GM18498 (cell line): Measurements from ENCODE around the gene AP5Z1.
"Not testable (repeated sequence)": the region's sequence is repeated elsewhere in the genome, so short reads cannot be mapped to it uniquely, and the experiment has no call there.

Source experiments
- ATAC-seq: cut with Tn5 transposase; IDR thresholded peaks from one replicate; pipeline ENCODE4 v1.9.1; 2021; ENCODE audit warnings: mild to moderate bottlenecking, moderate library complexity; ENCODE audit not compliant: unreplicated experiment

Gene AP5Z1

DNA sequence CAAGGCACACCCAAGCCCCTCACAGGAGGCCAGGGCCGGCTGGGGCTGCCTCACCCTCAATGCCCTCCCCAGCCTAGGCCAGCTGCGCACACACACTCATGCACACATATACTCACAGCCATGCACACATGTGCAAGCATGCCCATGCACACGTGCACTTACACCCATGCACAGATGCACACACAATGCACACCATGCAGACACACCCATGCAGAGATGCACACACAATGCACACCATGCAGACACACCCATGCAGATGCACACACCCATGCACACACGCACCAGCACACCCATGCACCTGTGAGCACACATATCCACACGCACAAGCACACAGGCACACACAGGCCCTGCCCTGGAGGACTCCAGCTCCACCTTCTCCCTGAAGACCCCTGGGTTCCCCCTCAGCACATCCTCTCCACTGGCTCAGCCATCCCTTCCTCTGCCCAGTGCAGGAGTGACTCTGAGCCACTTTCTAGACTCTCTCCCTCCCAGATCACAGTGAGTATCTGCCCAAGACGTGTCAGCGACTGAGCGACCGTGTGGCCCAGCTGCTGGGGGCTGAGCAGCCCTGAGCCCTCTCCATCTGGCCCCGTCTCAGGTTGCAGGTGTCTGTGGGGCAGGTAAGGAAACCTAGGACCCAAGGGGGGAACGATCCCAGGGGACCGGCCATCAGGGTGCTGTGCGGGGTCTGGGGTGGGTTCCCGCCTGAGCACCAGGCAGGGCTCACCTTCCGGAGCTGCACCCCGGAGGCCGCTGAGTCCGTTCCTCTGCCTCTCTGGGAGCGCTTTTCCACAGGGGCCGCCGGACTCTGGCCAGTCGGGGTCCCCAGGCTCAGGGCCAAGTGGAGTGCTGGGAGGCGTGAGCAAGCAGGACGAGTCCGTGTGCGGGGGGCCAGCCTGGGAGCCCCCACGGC, 25.8 kb downstream of the AP5Z1 start:
- no peak for ATAC-seq

DNA sequence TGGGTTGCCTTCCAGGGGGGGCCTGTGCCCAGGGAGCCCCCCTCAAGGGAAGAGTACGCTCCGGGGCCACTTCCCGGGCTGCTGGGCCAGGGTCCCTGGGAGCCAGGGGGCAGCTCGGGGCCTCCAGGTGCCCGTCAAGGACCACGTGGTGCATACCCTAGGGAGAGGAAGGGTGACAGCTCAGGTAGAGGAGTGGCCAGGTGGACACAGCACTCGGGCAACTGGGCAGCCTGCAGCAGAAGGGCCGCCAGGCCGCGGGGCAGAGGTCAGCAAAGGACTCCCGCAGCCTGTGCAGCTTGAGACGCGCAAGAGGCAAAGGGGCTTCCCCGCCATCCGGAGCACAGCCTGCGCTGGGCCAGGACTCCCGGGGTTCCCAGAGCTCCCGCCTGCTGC, 26.4 kb downstream of the AP5Z1 start:
- ATAC-seq = no peak

DNA sequence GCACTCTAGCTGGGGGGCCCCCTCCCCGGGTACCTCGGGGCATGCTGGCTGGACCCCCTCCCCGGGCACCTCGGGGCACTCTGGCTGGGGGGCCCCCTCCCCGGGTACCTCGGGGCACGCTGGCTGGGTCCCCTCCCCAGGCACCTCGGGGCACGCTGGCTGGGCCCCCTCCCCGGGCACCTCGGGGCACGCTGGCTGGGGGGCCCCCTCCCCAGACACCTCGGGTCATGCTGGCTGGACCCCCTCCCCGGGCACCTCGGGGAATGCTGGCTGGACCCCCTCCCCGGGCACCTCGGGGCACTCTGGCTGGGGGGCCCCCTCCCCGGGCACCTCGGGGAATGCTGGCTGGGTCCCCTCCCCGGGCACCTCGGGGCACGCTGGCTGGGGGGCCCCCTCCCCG, 27.2 kb downstream of the AP5Z1 start:
- not testable (repeated sequence) for ATAC-seq

DNA sequence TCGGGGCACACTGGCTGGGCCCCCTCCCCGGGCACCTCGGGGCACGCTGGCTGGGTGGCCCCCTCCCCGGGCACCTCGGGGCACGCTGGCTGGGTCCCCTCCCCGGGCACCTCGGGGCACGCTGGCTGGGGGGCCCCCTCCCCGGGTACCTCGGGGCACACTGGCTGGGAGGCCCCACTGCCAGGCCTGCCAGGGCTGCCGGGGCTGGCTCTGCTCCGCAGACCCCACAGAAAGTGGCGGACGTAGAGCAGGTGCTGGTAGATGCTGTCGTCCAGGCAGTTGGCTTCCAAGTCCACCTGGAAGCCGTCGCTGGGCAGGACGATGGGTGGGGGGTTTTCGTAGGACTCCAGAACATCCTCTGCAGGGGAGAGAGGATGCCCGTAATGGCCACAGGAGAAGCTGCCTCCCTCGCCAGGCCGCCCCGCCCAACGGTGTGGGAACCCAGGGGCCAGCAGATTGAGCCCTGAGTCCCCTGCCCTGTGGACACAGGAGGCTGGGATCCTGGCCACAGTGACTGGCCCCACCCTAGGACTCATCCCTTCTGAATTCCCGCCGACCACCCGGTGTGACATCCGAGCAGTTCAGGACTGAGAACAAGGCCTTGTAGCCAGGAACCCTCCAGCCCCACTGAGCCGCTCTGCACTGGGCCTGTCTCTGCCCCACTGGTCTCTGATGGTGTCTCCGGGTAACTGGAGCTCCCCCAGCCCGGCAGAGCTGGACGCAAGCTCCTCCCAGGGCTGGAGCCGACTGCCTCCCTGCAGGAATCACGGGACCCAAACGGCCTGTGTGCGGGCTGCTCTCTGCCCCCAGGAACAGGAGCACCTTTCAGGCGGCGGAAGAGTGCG, 28.2 kb downstream of the AP5Z1 start:
- ATAC-seq = no peak

DNA sequence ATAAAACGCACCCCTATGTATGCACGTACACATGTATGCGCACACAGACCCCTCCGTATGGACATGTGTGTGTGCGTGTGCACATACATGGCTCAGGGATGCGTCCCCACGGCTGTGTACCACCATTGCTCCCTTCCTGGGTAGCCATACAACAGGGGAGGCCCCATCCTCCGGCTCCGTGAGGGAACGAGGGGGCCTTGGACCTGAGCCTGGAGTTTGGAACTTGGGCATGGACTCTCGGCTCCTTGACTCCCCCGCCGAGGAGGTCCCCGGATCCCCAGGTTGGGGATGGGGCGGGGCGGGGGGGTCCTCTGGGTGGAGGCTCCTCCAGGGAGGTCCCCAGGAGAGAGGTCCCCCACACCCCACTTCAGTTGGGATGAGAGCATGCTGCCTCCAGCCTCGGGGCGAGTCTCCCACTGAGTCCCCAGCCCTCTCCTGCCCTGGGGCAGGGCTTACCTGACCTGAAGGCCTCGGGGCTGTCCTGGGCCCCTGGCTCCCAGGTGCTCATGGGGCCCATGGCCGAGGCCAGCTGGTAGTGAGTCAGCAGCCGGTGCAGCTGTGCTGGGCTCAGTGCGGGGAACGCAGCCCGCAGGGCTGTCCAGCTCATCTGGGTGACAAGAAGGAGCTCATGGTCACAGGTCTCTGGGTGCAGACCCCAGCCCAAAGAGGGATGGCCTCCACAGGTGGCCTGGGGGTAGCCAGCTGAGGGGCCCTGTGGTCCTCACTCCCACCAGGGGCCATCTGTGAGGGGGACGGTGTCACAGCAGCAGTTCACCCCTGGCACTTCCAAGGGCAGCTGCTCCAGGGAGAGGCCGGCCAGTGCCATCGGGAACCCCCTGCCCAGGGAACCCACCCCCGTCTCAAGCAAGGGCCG, 29.9 kb downstream of the AP5Z1 start:
- ATAC-seq = no peak

DNA sequence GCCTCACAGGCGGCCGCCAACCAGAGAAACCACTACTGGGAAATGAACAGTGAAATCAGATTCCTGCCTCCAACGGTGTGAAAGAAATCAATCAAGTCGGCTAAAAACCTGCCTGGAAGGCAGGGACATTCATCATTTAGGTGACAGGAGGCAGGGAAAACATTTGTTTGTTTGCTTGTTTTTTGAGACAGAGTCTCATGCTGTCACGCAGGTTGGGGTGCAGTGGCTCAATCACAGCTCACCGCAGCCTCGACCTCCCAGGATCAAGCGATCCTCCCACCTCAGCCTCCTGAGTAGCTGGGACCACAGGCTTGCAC, 30.5 kb downstream of the AP5Z1 start:
- ATAC-seq = no peak

DNA sequence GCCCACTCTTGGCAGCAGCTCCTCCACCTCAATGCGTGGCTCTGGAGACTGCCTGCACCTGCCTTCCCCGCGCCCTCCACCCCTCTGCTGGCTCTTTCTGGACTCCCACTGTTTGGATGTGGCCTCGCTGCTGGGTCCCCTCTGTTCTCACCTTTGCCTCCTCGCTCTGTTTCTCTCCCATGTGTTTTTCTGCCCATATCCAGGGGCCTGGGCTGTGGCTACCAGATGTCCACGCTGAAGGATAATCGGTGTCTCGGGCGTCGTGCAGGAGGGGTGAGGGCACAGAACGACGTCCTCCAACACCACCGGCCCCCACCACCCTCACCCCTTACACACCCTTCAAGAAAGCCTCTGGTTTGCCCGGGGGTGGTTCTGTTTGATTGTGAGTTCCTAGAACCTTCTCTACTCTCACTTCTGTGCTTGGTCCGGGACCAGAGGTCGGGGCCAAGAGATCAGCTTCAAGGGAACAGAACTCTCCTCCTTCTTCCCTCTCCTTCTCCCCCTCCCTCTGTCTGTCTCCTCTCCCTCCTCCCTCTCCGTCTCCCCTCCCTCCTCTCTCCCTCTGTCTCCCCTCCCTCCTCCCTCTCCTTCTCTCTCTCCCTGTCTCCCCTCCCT, 31.7 kb downstream of the AP5Z1 start:
- ATAC-seq = no peak

DNA sequence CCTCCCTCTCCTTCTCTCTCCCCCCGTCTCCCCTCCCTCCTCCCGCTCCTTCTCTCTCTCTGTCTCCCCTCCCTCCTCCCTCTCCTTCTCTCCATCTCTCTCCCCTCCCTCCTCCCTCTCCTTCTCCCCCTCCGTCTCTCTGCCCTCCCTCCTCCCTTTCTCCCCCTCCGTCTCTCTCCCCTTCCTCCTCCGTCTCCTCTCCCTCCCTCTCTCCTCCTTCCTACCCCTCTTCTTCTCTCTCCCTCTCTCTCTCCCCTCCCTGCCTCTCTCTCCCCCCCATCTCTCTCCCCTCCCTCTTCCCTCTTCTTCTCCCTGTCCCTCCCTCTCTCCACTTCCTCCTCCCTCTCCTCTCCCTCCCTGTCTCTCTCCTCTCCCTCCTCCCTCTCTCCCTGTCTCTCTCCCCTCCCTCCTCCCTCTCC, 32.2 kb downstream of the AP5Z1 start:
- ATAC-seq = no peak

DNA sequence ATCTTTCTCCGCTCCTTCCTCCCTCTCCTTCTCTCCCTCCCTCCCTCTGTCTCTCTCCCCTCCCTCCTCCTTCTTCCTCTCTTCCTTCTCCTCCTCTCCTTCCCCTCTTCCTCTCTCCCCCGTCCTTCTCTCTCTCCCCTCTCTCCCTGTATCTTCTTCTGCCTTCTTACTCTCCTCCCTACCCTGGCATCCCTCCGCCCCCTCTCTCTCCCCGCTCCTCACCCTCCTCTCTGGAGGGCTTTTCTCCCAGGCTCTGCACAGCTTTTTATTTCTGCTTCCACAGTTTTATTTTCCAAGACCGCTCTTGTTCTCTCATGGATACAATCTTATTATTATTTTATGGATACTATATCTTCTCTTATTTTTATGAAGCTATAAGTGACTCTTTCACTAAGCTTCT, 32.6 kb downstream of the AP5Z1 start:
- ATAC-seq = no peak

DNA sequence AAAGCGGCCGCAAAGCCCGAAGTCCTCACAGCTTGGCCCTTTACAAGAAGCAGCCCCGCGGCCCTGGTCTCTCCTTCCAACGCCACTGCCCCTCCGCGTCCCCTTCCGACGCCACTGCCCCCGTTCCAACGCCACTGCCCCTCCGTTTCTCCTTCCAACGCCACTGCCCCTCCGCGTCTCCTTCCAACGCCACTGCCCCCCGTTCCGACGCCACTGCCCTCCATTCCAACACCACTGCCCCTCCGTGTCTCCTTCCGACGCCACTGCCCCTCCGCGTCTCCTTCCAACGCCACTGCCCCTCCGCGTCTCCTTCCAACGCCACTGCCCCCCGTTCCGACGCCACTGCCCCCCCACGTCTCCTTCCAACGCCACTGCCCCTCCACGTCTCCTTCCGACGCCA, 33.1 kb downstream of the AP5Z1 start:
- no peak for ATAC-seq

DNA sequence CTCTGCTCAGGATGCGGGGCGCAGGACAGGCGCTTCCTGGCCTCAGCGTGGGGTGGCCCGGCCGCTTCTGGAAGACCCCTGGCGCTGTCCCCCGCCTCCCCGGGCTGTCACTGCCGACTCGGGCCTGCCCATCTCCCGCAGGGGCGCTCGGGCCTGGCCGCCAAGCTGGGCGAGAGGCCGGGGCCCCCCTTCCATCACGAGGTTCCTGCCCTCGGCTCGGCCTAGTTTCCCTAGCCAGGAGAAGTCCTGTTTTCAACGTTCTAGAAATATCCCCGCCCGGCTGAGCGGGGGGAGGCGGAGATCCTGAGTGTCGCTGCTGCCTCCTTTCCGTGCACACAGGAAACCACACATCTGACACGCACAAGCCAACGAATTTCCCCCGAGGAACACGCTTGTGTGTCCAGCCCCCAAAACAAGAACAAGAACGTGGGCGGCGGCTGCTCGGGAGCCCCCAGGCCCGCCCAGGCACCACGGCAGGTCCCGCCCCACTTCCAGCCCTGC, 33.7 kb downstream of the AP5Z1 start:
- no peak for ATAC-seq

DNA sequence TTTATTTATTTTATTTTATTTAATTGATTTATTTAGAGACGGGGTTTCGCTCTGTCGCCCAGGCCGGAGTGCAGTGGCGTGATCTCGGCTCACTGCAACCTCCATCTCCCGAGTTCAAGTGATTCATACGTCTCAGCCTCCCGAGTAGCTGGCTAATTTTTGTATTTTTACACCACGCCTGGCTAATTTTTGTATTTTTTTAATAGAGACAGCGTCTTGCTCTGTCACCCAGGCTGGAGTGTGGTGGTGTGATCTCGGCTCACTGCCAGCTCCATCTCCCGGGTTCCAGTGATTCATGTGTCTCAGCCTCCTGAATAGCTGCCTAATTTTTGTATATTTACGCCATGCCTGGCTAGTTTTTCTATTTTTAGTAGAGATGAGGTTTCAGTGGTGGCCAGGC, 34.2 kb downstream of the AP5Z1 start:
- no peak for ATAC-seq

DNA sequence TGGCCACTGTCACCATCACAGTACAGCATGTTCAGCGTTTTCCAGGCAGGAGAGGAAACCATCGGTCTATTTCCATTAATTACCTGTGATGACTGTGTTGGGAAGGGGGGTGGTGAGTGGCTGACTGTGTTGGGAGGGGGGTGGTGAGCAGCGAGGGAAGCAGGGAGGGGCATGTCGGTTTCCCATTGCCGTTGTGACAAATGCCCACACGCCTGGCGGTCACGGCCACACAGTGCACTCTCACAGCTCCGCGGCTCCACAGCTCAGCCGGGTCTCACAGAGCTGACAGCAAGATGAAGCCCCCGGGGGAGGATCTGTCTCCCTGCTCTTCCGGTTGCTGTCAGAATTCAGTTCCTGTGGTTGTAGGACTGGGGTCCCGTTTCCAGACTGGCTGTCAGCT, 39.0 kb downstream of the AP5Z1 start:
- ATAC-seq = no peak

DNA sequence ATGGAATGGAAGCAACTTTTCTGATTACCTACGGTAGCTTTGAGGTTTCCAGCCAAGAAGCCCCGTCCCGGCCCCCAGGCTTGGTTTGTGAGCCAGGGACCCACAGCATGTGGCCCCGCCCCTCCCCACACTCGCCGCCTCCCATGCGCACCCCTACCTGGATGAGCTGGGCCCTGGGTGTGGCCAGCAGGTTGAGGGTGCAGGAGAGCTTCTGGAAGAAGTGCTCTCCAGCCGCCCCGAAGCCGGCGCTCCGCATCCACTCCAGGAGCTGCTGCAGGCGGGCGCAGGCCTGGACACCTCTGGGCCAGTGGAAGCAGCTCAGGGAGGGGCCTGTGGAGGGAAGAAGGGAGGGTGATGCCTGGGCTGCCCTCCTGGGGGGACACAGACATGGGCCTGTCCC, 39.7 kb downstream of the AP5Z1 start:
- ATAC-seq = no peak

DNA sequence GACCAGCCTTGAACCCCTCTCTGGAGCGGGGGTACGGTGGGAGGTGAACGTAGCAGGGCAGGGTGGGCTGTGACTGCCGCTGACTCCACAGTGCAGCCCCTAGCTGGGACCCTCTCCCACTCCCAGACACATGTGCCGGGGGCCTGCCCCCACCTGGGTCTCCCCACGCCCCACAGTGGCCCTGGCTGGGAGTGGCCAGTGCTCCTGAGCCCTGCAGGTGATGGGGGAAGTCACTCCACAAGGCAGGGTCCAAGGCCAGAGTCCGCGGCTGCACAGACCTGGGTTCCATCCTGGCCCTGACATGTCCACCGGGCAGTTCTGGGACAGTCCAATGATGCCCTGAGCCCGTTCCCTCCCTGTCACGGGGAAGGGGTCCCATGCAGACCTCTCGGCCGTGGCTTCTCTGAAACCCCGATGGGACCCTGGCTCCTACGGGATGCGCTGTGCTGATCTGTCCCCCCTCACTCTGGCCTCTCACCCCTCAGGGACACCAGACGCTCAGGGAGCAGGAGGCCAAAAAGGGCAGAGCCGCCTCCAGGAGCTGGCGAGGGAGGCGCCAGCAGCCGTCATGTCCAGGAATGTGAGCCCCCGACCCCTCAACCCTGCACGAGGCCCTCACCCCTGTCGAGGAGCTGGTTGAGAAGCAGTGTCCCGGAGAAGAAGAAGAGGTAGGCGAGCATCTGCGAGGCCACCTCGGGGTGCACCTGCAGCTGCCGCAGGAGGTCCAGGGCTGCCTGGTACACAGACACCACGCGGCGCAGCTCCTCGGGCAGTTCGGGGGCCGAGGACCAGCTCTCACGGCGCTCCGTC, 40.4 kb downstream of the AP5Z1 start:
- ATAC-seq = no peak

DNA sequence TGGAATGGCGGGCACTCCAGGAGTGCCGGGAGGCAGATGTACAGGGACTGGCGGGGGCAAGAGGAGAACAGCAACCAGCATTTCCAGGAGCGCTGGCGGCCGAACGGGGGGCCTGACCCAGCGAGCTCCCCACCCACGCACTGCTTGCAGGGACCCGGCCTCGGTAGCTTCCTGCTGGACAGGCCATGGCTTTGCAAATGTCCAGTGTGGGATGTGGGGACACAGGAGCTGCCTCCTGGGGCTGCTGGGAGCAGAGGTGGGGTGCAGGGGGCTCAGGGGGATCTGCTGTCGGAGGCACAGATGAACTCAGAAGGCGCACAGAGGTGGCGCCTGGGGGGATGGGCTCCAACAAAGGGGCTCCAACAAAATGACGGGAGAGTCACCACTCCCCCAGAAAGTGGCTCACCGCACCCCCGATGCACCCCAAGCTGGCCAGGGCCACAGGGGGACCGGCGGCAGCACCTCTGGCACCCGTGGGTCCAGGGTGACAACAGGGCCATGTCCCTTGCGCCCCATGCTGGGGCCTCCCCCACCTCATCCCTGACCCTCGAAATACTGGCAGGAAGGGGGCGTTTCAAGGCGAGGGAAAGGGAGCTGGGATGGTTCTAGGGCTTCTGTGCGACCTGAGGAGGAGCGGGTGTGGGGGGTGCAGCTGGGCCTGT, 41.1 kb downstream of the AP5Z1 start:
- no peak for ATAC-seq

DNA sequence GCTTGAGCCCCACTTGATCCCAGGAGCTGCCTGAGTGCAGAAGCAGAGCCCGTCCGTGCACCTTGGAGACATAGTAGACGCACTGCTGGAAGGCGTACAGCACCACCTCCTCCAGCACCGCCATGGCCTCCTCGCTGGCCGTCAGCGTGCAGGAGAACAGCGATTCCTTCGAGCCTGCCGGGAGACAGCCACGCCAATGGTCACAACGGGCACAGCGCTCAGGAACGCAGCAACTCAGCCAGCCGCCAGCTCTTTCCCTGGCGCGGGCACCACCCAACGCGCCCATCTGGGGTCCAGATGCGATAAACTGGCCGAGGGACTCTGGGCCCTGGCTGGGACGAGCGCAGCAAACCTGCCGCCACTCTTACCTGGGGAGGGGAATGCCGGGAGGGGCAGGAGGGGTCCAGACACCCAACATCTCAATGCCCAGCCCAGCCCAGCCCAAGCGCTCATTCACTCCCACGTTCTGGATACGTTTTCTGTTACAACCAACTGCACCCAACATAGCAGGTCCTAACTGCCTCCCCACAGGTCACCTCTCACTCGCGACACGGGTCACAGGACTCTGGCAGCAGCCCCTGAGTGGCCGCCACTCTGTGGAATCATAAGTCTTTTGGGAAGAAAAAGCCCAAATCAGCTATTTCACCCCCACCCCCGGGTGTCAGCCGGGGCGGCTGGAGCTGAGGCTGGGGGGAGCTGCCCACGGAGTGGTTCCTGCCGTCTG, 41.9 kb downstream of the AP5Z1 start:
- ATAC-seq = no peak

DNA sequence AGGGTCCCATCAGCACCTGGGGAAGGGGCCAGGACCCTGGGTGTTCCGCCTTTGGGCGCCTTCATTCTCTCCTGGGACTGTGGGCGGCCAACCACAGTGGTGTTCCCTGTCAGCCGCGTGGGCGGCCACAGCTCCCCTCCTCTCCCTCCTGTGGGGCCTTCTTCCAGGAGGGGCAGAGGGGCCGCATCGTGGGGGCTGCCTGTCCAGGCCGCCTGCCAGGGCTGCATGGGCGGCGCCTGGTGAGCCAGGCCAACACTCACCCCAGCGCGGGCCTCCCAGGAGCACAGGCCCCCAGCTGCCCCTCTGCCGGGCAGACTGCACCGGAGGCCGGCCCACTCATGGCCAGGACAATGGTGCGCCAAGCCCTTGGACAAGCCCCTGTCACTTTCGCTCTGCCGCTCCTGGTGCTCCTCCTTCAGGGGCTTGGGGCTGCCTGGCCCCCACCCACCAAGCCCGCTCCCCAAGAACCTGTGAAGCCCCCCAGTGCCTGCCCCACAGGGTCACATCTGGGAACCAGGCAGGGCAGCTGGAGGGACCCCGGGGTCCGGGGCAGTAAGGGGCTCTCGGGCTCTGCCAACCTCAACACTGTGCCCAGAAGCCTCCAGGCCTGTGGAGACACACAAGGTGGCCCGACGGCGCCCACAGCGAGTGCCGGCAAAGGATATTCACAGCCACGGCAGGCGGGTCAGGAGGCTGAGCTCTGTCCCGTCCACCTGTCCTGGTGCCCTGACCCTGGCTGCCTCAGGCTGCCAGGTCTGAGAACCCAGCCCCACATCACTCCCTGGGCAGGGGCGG, 42.8 kb downstream of the AP5Z1 start:
- ATAC-seq = no peak
